CD4-positive, alpha-beta T cell treated with Interleukin-12 subunit alpha and Interleukin-12 subunit beta, for 1 hour (primary cell): Measurements from ENCODE around the gene PYDC2.
"Not testable (repeated sequence)": the region's sequence is repeated elsewhere in the genome, so short reads cannot be mapped to it uniquely, and the experiment has no call there.

Source experiments
- DNase-seq: peaks from one replicate; pipeline ENCODE4 v3.0.0-alpha.2; 2020

Gene PYDC2

GRCh38 chr3:191473661-191474198 lies 12.8 kb downstream of the PYDC2 start:
- no peak for DNase-seq

GRCh38 chr3:191476066-191476772 lies 15.3 kb downstream of the PYDC2 start:
- DNase-seq = no peak

DNA sequence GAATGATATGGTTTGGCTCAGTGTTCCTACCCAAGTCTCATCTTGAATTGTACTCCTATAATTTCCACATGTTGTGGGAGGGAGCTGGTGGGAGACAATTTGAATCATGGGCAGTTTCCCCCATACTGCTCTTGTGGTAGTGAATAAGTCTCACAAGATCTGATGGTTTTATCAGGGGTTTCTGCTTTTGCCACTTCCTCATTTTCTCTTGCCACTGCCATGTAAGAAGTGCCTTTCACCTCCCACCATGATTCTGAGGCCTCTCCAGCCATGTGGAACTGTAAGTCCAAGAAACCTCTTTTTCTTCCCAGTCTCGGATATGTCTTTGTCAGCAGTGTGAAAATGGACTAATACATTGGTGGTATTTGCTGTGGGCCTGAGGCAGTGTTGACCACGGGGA lies 23.0 kb downstream of the PYDC2 start:
- DNase-seq = not testable (repeated sequence)

- no peak for DNase-seq
These were observed 23.5 kb downstream of the PYDC2 start for GRCh38 chr3:191484461-191484860.

GRCh38 chr3:191492601-191493000 lies 31.6 kb downstream of the PYDC2 start:
- no peak for DNase-seq

- DNase-seq = no peak
These were observed 32.4 kb downstream of the PYDC2 start for GRCh38 chr3:191493336-191493735.

DNA sequence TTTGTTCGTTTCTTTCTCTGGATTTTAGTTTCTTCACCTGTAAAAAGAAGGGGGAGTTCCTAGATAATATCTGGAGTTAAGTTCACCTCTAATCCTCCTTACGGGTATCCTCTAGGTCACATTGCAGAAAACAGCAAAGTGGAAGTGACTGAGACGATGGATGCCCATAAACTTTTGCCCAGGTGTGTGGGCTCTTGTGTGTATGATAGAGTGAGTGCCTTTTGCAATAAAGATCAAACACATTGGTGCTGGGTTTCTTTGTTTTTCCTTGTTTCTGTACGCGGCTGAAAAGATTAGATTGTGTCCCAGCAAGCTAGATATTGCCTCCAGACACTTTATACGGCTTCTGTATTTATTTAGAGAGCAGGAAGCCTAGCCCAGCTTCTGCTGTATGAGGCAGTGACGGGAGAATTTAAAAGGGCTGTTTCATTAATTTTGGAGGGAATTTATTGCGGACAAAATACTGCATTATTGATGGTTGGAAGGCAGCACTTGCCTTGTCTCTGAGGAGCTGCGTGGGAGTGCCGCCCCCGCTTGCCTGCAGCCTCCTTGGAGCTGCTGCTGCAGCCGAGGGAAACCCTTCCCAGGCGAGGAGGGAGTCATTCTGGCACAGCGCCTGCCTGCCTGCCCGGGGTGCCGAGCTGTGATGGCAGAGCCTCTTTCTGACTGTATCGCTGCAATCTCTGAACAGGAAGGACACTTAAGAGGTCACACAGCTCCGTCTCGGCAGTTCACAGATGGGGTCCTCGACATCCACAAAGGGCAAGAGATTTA lies 38.5 kb downstream of the PYDC2 start:
- DNase-seq = no peak

DNA sequence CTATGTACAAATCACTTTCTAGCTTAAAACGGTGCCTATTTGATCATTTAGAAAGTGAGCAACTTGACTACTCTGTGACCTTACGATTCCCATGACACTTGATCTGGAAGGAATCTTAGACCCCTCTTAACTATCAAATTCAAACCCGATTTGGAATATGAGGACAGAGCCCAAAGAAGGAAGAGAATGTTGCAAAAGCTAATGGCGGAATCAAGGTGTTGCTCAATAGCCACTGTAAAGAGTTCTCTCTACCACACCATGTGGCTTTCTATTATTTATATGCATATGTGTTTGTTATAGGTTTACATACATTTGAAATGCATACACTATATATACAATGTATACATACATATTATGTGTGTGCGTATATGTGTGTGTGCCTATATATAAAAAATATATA lies 39.9 kb downstream of the PYDC2 start:
- DNase-seq = no peak

DNA sequence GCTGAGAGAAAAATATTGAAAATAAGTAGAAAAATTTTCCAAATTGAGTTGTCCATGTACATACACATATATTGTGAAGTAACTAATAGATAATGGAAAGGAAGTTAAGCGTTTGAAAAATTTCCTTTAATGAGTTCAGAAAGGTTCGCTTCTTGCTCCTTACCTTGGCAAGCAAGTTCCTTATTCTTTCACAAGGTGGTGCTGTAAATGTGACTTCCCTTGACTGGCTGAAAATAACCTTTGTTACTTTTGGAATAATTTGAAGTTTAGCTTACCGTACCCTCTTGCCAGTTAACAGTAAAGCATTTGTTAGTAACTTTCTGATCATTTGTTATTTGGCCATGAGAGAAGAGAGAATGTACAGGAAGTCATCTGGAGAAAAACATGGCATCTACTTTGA lies 41.6 kb downstream of the PYDC2 start:
- no peak for DNase-seq

DNA sequence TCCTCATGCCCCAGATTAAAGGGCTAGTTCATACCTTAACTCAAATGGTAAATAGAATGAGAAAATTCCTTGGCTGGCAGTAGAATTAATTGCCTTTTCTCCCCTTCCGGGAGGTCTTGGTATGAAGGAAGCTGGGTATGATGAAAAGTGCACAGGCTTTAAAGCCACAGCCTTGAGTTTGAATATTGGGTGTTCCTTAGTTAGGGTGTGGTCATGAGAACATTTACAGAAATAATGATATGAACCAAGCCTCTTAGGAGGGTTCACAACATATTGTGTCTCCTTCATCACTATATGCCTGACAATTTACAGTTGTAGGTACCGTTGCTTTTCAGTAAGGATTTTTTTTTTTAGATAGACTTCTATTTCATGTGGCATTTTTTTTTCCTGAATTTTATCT lies 48.1 kb downstream of the PYDC2 start:
- DNase-seq = no peak
